ENCODE measurements around the gene RHOT2. TPM values are rescaled to one million over a fixed set of nuclear protein-coding genes. Genes with fewer than 3 reads are reported as not detected.

RHOT2 gene
- polyA plus RNA-seq, 3 donors from 2014 or later: 36.8 to 53.3 (median 43.0) TPM

DNA sequence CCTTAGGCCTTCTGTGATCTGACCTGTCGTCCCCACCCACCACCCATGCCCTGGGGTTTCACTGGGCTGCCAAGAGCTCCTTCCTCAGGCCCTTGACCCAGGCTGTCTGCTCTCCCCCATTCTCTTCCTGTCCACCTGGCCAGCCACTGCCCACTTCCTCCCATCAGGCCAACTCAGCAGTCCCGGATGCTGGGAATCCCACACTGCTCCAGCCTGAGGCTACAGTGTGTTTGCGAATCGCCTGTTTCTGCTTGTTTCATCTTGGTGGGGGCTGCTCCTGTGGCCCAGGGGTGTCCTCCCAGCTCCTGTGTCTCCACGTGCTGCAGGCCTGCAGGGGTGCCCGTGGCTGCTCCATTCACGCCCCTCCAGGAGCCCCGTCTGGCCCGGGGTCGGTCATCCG, 46.1 kb downstream of the RHOT2 start:
- Mint-ChIP-seq H3K9me3 (no peaks in the 10 kb centered on the region), H3K27ac (no peak overlapping the region), H3K27me3 (ENCODE audit: low read depth in 3 of 3) (peaks cover 2 to 8% (median 7%) of the 10 kb centered on the region in 3 donors), H3K4me1 (peaks cover 0 to 9% of the 10 kb centered on the region in 2 donors), H3K4me3 (peak overlapping the region in 4 of 5 donors; percentile 23 to 42 (median 36)), H3K36me3 (no peaks in the 10 kb centered on the region)
- DNase-seq: no peak

- peak; percentile 87 to 89 (median 89) for DNase-seq
- Mint-ChIP-seq H3K4me1 (peaks cover 1 to 15% of the 10 kb centered on the region in 2 donors), H3K36me3 (no peaks in the 10 kb centered on the region), H3K27me3 (ENCODE audit: low read depth in 3 of 3) (peaks cover 2 to 8% (median 7%) of the 10 kb centered on the region in 3 donors), H3K4me3 (peak within 1 kb of the TSS; percentile 23 to 76 (median 54)), H3K9me3 (no peaks in the 10 kb centered on the region), H3K27ac (no peak within 1 kb of the TSS)
Observed at GRCh38 chr16:714558-715476, 46.9 kb downstream of the RHOT2 start, which contains the start of gene METRN. TSS of gene METRN (plus strand) at chr16:715118. CDS start at chr16:715290, 172 bp downstream.

GRCh38 chr16:715477-716199, 47.7 kb downstream of the RHOT2 start:
- H3K27ac Mint-ChIP-seq: no peak overlapping the region
- peak in 1 of 3 donors; percentile 31 for DNase-seq
- no peaks in the 10 kb centered on the region for H3K36me3 Mint-ChIP-seq
- peak overlapping the region in 4 of 5 donors; percentile 47 to 76 (median 64) for H3K4me3 Mint-ChIP-seq
- peaks cover 8 to 21% of the 10 kb centered on the region in 2 donors for H3K4me1 Mint-ChIP-seq
- H3K27me3 Mint-ChIP-seq (ENCODE audit: low read depth in 3 of 3): peaks cover 2 to 9% (median 7%) of the 10 kb centered on the region in 3 donors
- no peaks in the 10 kb centered on the region for H3K9me3 Mint-ChIP-seq

DNA sequence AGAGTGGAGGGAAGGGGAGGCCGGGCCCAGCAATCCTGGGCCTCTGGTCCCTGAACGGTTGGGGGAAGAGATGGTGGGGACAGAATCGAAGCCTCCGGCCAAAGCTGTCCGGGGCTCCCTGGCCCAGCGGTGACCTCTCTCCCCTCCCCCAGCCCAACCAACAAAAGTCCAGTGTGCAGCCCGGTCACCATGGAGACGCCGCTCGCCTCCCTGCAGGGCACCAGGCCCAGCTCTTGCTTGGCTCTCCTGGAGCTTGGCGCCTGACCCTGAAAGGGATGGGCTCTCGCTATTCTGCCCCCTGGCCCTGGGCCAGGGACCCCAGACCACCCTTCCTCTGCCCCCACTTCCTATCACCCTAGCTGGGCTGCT, 48.3 kb downstream of the RHOT2 start:
- Mint-ChIP-seq H3K27ac (no peak overlapping the region), H3K9me3 (no peaks in the 10 kb centered on the region), H3K27me3 (ENCODE audit: low read depth in 3 of 3) (peaks cover 2 to 7% (median 6%) of the 10 kb centered on the region in 3 donors), H3K36me3 (no peaks in the 10 kb centered on the region), H3K4me3 (peak overlapping the region in 4 of 5 donors; percentile 47 to 76 (median 64)), H3K4me1 (peaks cover 8 to 21% of the 10 kb centered on the region in 2 donors)
- no peak for DNase-seq

DNA sequence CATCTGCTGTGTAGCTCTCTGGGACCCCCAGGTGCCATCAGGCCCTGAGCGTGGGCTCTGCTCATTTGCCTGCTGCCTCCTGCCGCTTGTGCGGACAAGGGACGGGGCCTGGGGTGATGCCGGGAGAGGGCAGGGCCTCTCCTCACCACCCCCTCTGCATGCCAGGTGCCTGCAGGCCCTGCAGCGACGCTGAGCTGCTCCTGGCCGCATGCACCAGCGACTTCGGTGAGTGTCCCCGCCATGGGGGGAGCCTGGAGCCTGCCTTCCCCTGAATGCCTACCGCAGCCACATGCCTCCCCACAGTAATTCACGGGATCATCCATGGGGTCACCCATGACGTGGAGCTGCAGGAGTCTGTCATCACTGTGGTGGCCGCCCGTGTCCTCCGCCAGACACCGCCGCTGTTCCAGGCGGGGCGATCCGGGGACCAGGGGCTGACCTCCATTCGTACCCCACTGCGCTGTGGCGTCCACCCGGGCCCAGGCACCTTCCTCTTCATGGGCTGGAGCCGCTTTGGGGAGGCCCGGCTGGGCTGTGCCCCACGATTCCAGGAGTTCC, 48.9 kb downstream of the RHOT2 start:
- H3K27ac Mint-ChIP-seq: no peak overlapping the region
- H3K27me3 Mint-ChIP-seq (ENCODE audit: low read depth in 3 of 3): peaks cover 1 to 6% (median 5%) of the 10 kb centered on the region in 3 donors
- DNase-seq: no peak
- peaks cover 8 to 21% of the 10 kb centered on the region in 2 donors for H3K4me1 Mint-ChIP-seq
- H3K4me3 Mint-ChIP-seq: peak overlapping the region in 2 of 5 donors; percentile 29 to 76
- no peaks in the 10 kb centered on the region for H3K9me3 Mint-ChIP-seq
- no peaks in the 10 kb centered on the region for H3K36me3 Mint-ChIP-seq

GRCh38 chr16:717450-718245, 49.7 kb downstream of the RHOT2 start:
- H3K27me3 Mint-ChIP-seq (ENCODE audit: low read depth in 3 of 3): peaks cover 2 to 6% (median 5%) of the 10 kb centered on the region in 3 donors
- H3K4me1 Mint-ChIP-seq: peaks cover 8 to 22% of the 10 kb centered on the region in 2 donors
- H3K27ac Mint-ChIP-seq: no peak overlapping the region

DNA sequence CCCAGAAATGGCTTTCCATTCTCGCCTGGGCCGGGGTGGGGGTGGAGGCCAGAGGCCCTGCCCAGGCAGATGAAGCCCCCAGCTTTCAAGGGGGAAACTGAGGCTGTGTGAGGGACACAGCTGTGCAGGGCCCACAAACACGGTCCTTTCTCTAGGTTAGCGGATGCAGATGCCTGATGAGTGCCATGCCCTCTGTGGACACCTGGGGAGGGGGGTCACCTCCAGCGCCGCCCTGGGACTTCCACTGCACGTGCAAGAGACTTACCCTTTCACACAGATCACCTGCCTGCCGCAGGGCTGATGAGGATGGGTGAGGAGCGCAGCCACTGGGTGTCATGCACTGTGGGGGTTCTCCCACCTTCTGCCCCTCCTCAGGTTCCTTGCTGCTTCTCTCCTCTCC, 50.5 kb downstream of the RHOT2 start:
- peaks cover 3 to 5% (median 4%) of the 10 kb centered on the region in 3 donors for H3K27me3 Mint-ChIP-seq (ENCODE audit: low read depth in 3 of 3)
- H3K36me3 Mint-ChIP-seq: no peaks in the 10 kb centered on the region
- H3K9me3 Mint-ChIP-seq: no peaks in the 10 kb centered on the region
- H3K4me3 Mint-ChIP-seq: peak overlapping the region in 1 of 5 donors; percentile 7
- no peak for DNase-seq
- no peak overlapping the region for H3K27ac Mint-ChIP-seq
- peaks cover 8 to 21% of the 10 kb centered on the region in 2 donors for H3K4me1 Mint-ChIP-seq

More at GRCh38 chr16:717450-718245, 49.7 kb downstream of the RHOT2 start:
- Mint-ChIP-seq H3K9me3 (no peaks in the 10 kb centered on the region), H3K4me3 (no peak overlapping the region), H3K36me3 (no peaks in the 10 kb centered on the region)
- no peak for DNase-seq

GRCh38 chr16:718922-719321, 51.0 kb downstream of the RHOT2 start:
- Mint-ChIP-seq H3K4me3 (peak overlapping the region; percentile 54 to 88 (median 82)), H3K9me3 (no peaks in the 10 kb centered on the region), H3K4me1 (peaks cover 8 to 21% of the 10 kb centered on the region in 2 donors), H3K27me3 (ENCODE audit: low read depth in 3 of 3) (peaks cover 3 to 5% (median 3%) of the 10 kb centered on the region in 3 donors), H3K36me3 (no peaks in the 10 kb centered on the region), H3K27ac (peak overlapping the region in 2 of 6 donors; percentile 45 to 83)
- DNase-seq: no peak

DNA sequence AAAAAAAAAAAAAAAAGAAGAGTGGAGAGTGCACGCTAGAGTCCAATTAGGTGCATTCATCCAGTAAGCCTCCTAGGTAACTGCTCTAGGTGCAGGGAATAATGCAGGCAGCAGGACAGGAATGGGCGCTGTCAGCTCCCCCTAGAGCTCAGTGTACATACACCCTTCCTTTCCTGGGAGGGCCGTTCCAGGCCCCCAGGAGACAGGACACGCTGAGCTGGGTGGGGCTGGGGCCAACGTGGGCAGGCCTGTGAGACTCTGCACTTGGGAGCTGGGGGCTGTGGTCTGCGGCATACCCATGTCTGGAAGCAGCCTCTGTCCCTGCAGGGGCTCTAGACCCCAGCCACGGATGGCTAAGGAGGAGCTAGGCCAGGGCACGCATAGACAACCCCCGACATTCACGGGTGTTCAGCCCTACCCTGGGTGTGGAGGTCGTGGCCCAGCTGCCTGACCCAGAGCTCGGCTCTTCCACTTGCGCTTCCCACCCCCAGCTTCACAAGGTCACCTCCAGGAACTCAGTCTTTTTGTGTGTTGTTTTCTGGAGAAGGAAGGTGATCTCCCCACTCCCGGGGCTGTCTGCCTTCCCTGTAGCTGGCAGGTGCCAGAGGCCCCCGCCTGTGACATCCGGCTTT, 52.0 kb downstream of the RHOT2 start:
- Mint-ChIP-seq H3K9me3 (no peaks in the 10 kb centered on the region), H3K27ac (peak overlapping the region; percentile 51 to 88 (median 80)), H3K27me3 (ENCODE audit: low read depth in 3 of 3) (peaks cover 2 to 5% (median 3%) of the 10 kb centered on the region in 3 donors), H3K4me1 (peaks cover 8 to 21% of the 10 kb centered on the region in 2 donors), H3K36me3 (no peaks in the 10 kb centered on the region), H3K4me3 (peak overlapping the region; percentile 82 to 88 (median 85))
- no peak for DNase-seq

GRCh38 chr16:720447-720989, 52.6 kb downstream of the RHOT2 start:
- H3K4me1 Mint-ChIP-seq: peaks cover 8 to 21% of the 10 kb centered on the region in 2 donors
- H3K27me3 Mint-ChIP-seq (ENCODE audit: low read depth in 3 of 3): peaks cover 2 to 5% (median 3%) of the 10 kb centered on the region in 3 donors
- no peaks in the 10 kb centered on the region for H3K36me3 Mint-ChIP-seq
- no peaks in the 10 kb centered on the region for H3K9me3 Mint-ChIP-seq
- H3K27ac Mint-ChIP-seq: peak overlapping the region; percentile 51 to 88 (median 80)
- peak in 2 of 3 donors; percentile 33 for DNase-seq
- peak overlapping the region; percentile 82 to 88 (median 85) for H3K4me3 Mint-ChIP-seq

DNA sequence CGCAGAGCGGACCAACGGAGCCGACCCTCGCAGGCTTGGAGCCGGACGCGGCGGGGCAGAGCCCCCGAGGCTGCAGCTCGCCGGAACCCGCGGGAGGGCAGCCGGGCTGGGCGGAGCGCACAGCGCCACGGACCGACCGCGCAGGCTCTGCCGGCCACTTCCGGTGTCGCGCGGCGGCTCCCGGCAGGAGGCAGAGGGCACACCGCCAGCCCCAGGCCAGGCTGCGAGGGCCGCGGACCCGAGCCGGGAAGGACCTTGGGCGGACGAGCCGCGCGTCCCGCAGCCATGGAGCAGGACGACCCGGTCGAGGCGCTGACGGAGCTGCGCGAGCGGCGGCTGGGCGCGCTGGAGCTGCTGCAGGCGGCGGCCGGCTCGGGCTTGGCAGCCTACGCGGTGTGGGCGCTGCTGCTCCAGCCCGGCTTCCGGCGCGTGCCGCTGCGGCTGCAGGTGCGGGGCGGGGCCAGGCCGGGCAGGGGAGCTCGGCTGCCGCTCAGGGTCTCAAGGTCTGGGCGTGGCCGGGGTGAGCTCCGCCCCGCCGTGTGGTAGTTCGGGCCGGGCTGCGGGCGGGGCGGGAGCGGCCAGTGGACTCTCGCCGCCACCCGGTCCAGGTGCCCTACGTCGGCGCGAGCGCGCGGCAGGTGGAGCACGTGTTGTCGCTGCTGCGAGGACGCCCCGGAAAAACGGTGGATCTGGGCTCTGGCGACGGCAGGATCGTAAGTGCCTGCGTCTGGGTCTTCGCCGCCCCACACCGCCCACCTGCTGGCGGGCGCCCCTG, 53.2 kb downstream of the RHOT2 start, which contains the start of gene ANTKMT:
Gene ANTKMT, plus strand, starts transcription at position 157 of the 775 bp plus-strand sequence. Its CDS starts 129 bp downstream, at position 286.
- peak within 1 kb of the TSS; percentile 51 to 88 (median 80) for H3K27ac Mint-ChIP-seq
- peak; percentile 80 to 85 (median 83) for DNase-seq
- H3K4me3 Mint-ChIP-seq: peak within 1 kb of the TSS; percentile 82 to 88 (median 85)

More for the DNA sequence above, 53.2 kb downstream of the RHOT2 start, which contains the start of gene ANTKMT:
- Mint-ChIP-seq H3K9me3 (no peaks in the 10 kb centered on the region), H3K4me1 (peaks cover 8 to 20% of the 10 kb centered on the region in 2 donors), H3K36me3 (no peaks in the 10 kb centered on the region), H3K27me3 (ENCODE audit: low read depth in 3 of 3) (peaks cover 2 to 3% (median 2%) of the 10 kb centered on the region in 3 donors)
